DMS79 treated with DMSO at 0.1 percent for 48 hours (cell line): ENCODE data around the gene NPTX1.

Experiments
- DNase-seq: peaks from one replicate; lab custom pipeline; 2025; lab: John Stamatoyannopoulos, UW

NPTX1 gene

DNA sequence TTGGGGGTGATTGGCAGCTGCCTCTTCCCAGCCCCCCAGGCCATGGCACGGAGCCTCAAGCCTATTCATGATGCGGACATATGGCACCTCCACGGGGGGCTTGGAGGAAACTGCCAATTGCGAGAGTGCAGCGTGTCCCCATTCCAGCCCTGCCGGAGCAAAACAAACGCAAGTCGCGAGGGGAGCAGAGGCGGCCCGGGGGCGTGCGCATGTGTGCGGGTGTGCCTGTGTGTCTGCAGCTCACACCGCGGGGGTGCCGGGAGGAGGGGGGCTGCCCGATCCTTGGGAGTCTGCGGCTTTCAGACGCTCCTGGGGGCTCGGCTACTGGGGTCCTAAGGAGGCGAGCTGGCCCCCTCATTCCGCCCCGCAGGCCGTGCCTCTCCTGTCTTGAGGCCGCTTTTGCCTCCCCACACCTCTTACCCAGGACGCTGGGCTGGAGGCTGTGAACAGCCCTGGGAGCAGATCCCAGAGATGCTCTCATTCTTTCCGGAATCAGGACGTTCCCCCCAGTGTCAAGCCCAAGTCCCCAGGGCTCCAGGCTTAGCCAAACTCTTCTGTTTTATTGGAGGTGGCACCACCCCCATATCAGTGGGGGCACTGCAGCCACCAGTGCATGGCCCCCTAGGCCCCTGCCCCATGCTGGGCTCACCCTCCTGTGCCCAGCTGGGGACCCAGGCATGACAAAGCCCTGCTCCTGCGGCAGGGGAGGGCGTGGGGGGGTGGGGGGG is 32.3 kb downstream of the NPTX1 start:
- DNase-seq, result no peak

DNA sequence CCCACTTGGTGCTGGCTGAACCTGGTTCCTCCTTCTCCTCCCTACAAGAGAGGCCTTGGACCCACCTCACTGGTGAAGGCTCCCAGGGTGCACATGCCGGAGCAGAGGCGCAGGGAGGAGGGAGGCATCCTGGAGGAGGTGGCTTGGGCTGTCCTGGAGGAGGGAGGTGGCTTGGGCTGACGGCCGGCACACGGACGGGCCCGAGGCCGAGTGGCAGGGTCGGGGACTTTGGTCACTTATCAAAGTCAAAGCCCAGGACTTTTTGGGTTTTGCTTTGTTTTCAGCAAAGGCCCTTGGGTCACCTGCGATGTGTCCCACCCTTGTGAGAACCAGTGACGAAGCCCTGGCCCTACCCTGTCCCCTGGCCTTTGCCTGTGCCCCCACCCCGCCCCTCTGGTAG is 32.9 kb downstream of the NPTX1 start:
- no peak for DNase-seq

DNA sequence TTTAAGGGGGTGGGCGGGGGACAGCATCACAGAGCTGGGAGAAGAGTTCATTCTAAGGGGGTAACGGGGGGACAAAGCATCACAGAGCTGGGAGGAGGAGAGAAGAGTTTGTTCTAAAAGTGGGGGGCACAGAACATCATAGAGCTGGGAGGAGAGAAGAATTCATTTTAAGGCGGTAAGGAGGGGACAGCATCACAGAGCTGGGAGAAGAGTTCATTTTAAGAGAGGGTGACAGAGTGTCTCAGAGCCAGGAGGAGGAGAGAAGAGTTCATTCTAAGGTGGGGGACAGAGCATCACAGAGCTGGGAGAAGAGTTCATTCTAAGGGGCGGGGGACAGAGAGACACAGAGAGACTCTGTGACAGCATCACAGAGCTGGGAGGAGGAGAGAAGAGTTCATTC is 33.6 kb downstream of the NPTX1 start:
- DNase-seq, result no peak

DNA sequence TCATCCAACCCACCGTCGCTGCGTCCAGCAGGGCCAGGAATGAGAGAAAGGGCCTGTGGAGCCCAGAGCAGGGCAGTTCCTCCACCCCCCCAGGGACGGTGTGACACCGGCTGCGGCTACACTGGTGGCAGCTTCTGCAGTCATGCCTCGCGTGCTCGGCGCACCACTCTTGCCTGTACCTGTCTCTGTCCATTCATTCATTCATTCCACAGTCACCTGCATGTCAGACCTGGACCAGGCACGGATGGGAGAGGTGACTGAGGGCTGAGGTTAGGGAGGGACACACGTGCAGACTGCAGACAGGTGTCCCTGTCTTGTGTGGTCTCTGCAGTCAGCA is 34.1 kb downstream of the NPTX1 start:
- no peak for DNase-seq

DNA sequence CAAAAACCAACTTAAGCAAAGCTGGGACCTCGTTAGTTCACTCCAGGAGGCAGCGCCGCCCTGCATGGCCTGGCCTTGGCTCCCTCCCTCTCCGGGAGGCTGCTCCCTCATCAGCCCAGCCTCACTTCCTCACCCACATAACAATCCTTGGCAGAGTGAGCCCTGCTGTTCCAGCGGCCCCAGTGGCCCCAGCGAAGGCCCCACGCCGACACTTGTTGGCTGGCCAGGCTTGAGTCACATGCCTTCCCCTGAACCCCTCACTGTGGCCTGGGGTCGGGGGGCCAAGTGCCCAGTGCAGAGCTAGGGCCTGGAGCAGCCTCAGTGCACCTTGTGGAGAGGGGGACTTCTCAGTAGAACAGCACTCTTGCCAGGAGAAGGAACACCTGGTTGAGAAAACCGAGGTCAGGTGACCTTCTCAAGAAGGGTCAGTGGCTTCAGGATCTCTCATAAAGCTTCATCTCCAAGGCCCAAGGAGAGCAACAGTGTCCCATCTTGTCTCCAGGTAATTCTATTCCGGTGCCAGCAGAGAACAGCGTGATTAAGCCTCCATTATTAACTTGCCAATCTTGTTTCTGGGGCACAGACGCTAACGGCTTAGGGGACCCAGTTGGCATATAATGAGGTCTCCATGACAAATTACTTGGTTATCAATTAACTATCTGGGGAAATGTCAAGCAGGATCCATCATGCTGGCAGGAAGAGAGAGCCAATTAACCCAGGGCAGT is 34.6 kb downstream of the NPTX1 start:
- no peak for DNase-seq

DNA sequence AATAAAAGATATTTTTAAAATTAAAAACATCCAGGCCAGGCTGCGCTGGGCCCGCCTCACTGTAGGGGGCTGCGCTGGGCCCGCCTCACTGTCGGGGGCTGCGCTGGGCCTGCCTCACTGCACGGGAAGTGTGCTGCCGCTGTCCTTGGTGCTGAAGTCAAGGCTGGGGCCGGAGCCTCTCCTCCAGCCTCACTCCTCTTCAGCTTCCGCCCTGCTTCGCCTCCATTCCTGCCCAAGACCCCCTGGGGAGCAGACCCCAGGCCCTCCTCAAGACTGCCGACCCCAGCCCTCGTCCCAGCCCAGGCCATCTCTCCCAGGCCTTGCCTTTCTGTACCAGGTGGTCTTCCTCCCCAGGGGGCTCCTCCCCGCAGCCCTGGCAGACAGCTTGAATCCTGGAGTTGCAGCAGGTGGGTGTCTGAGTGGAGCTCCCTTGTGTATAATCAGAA is 35.3 kb downstream of the NPTX1 start:
- no peak for DNase-seq

DNA sequence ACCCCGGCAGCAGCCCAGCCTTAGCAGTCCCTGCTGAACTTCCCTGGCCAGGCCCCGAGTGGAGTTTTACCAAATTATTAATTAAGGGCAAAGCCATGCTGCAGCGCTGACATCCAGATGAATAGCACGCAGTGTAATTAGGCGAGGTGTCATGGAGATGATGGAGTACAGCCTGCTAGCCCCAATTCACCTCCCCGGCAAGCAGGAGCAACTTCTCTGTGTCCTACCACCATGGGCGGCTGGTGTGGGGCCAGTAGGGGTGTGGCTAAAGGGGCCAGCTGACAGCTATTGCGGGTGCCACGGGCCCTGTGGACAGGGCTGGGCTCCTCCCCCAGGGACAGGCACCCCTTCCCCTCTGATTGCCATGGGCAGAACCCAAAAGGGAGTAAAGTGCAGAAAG is 36.9 kb downstream of the NPTX1 start:
- DNase-seq, result no peak

DNA sequence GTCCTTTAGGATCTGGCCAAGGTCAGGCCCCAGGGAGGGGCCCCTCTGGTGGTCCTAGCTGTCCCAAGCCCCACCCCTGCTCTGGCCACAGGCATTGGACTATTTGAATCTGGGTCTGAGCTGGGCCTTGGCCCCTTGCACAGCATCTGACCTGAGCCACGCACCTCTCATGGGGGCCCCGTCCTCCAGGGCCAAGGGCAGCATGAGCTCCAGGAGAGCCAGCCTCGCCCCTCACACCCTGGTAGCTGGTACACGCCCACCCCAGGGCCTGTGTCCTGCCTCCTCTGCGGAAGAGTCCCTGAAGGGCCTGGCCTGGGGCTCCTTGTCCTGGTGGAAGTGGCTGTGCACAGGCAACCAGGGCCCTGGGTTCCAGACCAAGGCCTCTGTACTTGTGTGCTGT is 37.6 kb downstream of the NPTX1 start:
- no peak for DNase-seq

DNA sequence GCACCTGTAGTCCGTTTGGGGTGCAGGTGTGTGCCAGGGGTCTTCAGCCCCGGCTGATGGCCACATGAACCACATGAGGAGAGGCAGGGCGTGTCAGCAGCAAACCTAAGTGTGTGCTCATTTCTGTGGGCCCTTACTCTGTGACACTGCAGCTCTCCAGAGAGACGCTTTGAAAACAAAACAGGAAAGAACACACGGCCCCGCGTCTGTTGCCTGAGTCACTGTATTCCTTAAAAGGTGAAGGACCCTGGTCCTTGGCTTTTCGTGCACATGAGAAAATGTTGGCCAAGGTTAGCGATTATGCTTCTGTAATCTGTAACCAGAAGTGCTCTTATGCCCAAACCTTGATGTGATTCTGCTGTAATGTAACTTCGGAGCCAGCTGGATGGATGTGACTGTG is 38.9 kb downstream of the NPTX1 start:
- no peak for DNase-seq

DNA sequence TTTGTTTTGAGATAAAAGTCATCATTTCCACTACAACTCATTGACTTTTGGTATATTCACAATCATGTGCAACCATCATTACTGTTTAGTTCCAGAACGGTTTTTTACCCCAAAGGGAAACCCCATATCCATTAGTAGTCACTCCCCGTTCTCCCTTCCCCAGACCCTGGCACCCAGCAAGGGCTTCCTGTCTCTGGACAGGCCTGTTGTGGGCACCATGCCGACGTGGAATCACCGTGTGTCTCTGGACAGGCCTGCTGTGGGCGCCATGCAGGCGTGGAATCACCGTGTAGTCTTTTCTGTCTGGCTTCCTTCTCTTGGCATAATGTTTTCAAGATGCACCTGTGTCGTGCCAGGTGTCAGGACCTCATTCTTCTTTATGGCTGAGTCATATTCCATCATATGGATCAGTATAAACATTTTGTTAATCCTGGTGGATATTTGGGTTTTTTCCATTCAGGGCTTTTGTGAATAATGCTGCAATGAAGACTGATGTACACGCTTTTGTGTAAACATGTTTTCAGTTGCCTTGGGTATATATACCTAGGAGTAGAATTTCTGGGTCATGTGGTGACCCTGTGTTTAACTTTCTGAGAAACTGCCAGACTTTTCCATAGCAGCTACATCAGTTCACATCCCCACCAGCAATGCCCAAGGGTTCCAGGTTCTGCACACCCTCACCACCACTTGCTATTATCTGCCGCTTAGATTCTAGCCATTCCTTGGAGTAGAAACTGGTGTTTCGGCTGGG is 42.3 kb downstream of the NPTX1 start:
- DNase-seq, result no peak

DNA sequence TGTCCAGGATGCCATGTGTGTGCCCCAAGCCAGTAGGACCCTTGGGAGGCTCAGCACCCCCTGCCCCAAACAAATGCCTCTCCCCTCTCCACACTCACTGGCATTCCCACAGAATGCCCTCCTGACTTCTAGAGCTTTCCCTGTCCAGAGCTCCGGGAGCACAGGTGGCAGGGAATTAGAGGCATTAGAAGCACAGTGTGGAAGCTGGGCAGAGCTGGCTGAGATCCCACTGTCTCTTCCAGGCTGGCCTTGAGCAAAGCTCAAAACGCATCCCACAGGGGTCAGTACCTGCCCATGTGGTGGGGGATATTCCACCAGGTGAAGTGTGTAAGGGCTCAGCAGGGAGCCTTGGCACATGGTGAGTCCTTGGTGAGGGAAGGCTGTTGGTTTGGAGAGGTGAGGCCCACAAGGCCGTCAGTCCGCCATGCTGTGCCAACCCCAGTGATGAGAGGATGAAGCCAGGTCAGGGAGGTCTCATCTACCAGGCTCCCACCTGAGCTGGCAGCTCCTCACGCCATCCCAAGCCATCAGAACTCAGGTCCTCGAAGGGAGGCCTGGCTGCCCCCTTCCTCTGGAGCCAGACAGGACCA is 43.4 kb downstream of the NPTX1 start:
- DNase-seq, result no peak

DNA sequence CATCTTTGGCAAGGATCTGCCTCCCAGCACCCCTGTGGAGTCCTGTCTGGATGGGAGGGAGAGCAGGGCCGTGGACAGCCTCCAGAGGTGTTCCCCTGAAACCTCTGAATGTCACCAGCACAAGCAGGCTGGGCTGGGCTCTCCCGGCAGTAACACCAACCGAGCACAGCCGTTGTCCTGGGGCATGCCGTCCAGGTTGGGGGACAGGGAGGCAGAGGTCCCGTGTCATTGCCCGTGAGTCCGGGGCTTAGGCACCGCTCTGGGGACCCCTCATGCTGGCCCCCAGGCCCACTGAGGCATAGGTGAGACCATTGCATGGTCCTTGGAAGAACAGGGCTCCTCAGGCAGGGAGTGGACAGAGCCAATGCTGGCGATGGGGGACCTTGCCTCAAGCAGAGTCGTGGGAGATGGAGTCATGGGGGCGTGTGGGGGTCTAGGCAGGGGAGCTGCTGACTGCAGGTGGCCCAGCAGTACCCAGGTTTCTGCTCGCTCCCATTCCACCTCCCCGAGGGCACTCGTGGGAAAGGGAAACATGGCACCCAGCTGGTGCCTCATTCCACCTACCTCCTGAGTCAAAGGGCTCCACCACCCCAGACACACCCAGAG is 44.0 kb downstream of the NPTX1 start:
- no peak for DNase-seq

DNA sequence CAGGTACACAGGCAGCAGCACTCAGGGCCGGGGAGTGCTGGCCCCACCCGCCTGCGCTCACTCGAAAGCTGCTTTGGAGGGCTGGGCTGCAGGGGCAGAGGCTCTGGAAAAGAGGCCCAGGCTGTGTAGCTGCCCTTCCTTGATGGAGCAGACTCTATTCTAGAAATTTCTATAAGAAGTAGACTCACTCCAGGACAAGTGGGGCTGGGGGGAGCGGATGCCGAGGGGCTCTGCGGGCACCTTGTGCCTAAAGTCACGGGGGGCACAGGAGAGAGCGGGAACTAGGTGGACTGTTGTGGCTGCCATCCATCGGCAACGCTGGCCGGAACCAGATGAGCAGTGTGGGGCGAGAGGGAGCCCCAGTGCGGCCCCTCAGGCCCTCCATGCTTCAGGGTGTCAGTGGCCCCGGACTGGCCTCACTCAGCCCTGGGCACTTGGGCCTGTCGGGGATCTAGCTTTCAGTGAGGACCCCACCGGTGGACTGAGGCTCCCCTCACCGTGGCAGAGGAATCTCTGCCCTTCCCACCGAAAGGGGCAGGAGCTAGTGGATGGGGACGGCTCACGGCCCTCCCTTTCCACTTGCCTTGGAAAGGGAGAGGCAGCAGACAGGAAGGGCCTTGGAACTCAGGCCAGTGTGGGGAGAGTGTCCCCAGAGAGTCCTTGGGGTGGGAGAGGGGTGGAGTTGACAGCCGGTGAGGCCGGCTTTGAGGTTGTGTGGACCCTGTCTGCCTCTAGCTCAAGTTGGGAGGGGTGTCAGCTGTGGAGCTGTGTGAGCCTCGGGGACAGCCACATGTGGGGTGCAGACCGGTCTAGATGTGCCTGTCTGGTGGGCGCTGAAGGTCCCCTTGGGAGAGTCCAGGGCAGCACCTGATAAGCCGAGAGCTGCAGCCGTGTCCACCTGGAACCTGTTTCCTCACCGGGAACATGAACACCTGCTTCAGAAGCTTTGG is 44.9 kb downstream of the NPTX1 start:
- no peak for DNase-seq

DNA sequence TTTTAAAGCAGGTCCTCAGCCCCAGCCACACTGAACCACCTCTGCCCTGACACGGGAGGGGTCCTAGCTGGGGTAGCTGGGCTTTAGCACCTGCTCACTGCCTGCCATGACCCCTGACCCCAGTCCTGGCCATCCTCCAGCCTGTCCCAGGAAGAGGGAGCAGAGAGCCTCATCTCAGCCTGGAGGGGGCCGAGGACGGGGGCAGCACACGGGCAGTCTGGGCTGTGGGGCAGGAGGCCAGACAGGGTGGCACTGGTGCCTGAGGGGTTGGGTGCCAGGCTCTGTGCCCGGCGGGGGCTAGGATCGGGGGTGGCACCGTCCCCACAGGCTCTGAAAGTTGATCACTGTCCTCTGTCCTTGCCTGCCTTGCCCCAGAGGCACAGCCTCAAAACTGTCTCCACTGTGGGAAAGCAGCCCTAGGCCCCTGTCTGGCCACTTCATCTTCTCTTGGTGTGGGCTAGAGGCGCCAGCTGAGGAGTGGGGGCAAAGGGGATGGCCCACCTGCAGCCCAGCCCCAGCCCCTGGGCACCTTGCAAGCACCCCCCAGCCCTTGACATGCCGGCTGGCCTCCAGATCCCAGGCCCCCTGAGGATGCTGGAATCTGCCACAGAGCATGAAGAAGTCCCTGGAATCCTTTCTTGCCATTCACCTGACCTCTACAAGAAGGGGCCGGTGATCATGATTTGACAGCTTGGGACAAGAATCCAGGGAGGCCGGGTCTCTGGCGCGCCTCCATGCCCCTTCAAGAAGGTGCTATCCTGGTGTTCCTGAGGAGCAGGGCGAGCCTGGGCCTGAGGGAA is 45.8 kb downstream of the NPTX1 start:
- peak; percentile 9 for DNase-seq

DNA sequence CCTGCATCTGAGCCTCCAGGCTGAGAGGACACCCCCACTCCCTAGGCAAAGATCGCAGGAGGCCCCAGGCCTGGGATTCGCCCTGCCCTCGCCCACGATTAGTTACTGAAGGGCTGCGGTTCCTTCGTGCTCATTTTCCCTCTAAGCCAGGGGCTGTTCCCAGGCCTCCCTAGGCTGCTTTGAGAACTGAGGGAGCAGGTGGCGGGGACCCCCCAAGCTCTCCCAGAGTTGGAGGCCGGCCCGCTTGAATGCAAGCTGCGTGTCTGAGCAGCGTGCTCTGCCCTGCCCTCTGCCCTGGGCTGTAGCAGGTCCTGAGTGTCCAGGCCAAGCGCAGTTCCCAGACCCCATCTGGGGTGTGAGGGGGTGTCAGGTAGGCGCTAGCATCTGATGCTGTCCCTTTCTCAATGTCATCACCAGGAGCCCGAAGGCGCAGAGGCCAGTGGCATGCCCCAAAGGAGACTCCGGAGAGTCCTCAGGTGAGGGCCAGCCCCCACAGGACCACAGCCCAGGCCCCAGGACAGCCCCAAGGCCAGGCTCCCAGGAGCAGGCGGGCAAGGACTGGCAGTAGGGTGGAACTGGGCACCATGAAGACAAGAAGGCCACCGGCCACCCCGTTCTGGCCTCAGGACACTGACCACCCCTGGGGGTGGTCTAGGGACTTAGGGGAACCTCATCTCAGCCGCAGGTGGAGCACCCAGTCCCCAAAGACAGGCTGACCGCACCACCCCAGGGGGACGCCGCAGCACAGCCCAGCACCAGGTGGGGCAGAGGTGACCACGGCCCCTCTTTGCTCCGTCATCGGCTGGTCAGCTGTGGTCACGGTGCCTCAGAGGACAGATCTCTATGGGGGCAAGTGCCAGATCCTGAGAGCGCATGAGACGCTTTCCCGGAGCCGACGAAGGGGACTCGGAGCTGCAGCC is 46.8 kb downstream of the NPTX1 start:
- DNase-seq, result no peak

DNA sequence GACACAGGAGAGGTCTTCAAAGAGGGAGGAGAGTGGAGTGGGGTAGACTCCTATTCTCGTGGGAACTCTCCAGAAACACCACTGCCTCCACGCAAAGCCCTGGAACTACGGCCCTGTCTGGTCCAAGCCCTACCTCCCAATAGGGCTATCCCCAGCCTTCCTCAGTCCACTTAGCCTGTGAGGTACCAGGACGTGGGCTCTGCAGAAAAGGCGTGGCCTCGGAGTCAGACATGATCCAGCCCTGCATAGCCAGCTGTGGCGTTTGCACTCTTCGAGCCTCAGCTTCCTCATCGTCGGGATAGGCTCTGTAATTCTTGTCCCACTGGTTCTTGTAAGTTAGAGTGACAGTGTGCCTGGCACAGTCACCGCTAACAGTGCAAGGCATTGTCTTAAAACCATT is 47.6 kb downstream of the NPTX1 start:
- no peak for DNase-seq

DNA sequence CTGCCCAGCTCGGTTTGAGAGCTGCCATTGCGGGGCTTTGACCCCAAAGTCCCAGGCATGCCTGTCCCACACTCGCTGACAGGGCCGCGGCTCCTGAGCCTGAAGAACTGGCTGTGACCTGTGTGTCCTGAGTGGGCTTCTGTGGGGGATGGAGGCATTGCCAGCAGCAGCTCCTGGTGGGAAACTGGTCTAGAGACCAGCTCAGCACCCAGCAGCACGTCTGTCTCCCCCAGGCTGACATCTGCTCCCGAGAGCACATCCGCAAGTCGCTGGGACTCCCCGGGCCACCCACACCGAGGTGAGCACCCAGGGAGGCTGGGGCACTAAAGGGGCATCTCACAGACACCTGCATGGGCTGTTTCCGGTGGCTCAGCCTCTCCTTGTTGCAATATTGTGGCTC is 48.0 kb downstream of the NPTX1 start:
- no peak for DNase-seq

DNA sequence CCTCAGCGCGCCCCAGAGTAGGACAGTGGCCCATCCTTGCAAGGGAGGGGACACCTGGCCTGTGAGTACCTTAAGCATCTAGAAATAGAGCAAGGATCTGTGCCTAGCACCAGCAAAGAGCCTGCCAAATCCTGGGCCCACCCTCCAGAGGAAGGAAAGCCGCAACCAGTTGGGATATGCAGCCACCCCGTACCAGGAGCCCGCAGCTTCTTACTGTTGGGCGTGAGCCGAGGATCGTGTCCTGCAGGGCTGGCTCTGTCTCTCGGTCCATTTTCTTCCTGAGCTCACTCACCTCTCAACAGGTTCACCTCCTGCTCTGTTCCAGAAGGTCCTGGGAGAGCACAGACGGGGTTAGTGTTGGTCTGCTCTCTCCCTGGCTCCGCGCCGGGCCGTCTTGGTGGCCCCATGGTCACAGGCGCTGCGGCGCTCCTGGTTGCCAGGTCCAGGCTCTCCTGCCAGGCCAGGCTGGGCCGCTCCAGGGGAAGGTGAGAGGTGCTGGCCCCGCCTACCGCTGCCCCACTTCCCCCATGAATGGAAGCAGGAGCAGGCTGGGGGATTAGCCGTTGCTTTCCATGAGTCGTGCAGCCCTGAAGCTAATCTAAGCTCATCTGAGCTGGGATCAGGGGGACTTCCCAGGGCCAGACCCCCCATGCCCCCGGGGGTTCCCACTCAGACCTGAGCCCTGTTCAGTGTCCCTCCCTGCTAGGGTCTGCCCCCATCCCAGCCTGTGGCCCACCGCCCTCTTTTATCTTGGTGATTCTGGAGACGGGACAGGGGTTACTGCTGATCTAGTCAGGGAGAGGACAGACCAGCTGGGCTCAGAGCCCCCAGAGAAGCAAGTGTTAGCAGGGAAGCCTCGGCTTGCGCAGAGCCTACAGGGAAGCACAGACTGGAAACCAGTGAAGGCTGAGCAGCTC is 48.8 kb downstream of the NPTX1 start:
- DNase-seq, result no peak
